Erythroblast (primary cell): ENCODE measurements around the gene FILIP1L.

Experiments
- GATA1 ChIP-seq: IDR thresholded peaks from 2 replicates; pipeline ENCODE4 v1.6.1; 2011; ENCODE audit warnings: low read depth, mild to moderate bottlenecking, control low read depth, low read length, moderate library complexity
- POLR2A ChIP-seq: IDR thresholded peaks from 2 replicates; pipeline ENCODE4 v1.6.1; 2011; ENCODE audit warnings: mild to moderate bottlenecking, low read length

GRCh38 chr3:99952306-99952705 is 162.0 kb downstream of the FILIP1L start:
- no peak for TF ChIP-seq POLR2A
- TF ChIP-seq GATA1 = no peak
